BLaER1 treated with 17β-estradiol and CSF1 and Interleukin-3, amounts not matched to agents 10 nM and 100 nM (cell line): ENCODE results near the gene FAM120A.
A peak's percentile ranks its signal among the peaks of the same experiment; 100 is the strongest.

Experiments
- H3K27ac ChIP-seq, 11 experiments: shearing (Covaris generic); formaldehyde crosslinking; 2 replicates each; pipeline ENCODE4 v1.8.1; 2022
- H3K27me3 ChIP-seq, 11 experiments: shearing (Covaris generic); formaldehyde crosslinking; 2 replicates each; pipeline ENCODE4 v1.8.1; 2022
- H3K36me3 ChIP-seq, 11 experiments: shearing (Covaris generic); formaldehyde crosslinking; 2 replicates each; pipeline ENCODE4 v1.8.1; 2022
- H3K4me1 ChIP-seq, 10 experiments: shearing (Covaris generic); formaldehyde crosslinking; 2 replicates each; pipeline ENCODE4 v1.8.1; 2022
- H3K4me2 ChIP-seq, 11 experiments: shearing (Covaris generic); formaldehyde crosslinking; 2 replicates each; pipeline ENCODE4 v1.8.1; 2022
- H3K4me3 ChIP-seq, 10 experiments: shearing (Covaris generic); formaldehyde crosslinking; 2 replicates each; pipeline ENCODE4 v1.8.1; 2022
- H3K9ac ChIP-seq, 11 experiments: shearing (Covaris generic); formaldehyde crosslinking; 2 replicates each; pipeline ENCODE4 v1.8.1; 2022
- H3K9me3 ChIP-seq, 11 experiments: shearing (Covaris generic); formaldehyde crosslinking; replicated peaks in 1 of 11; 2 replicates each; pipeline ENCODE4 v1.8.1; 2022
- H4K20me1 ChIP-seq, 11 experiments: shearing (Covaris generic); formaldehyde crosslinking; 2 replicates each; pipeline ENCODE4 v1.8.1; 2022
- Cebpa-rat ChIP-seq, 11 experiments: shearing (Covaris generic); IDR thresholded peaks; 2 replicates each; pipeline ENCODE4 v1.8.1; 2022

Gene FAM120A

GRCh38 chr9:93594041-93594756 lies 142.7 kb downstream of the FAM120A start:
- no peak for TF ChIP-seq Cebpa-rat (IDR thresholded peaks at IDR 0.05)
- peaks cover 94 to 100% (median 99%) of the 10 kb centered on the region in 11 experiments for H4K20me1 ChIP-seq
- no peak overlapping the region for H3K27ac ChIP-seq
- no peaks in the 10 kb centered on the region for H3K27me3 ChIP-seq
- peaks cover 54 to 85% (median 83%) of the 10 kb centered on the region in 10 experiments for H3K4me1 ChIP-seq
- H3K9me3 ChIP-seq, result no peaks in the 10 kb centered on the region
- H3K36me3 ChIP-seq, result peaks cover 0 to 6% (median 0%) of the 10 kb centered on the region in 11 experiments; a peak in 1 of 22 replicates
- peak overlapping the region; percentile 6 to 55 (median 29); a peak in 17 of 22 replicates for H3K4me2 ChIP-seq
- no peak overlapping the region for H3K9ac ChIP-seq
- H3K4me3 ChIP-seq, result no peak overlapping the region

- H3K27me3 ChIP-seq, result no peaks in the 10 kb centered on the region
- peaks cover 52 to 85% (median 83%) of the 10 kb centered on the region in 10 experiments for H3K4me1 ChIP-seq
- TF ChIP-seq Cebpa-rat (IDR thresholded peaks at IDR 0.05), result no peak
- no peaks in the 10 kb centered on the region for H3K9me3 ChIP-seq
- no peak overlapping the region for H3K4me2 ChIP-seq
- H4K20me1 ChIP-seq, result peaks cover 94 to 100% (median 99%) of the 10 kb centered on the region in 11 experiments
- H3K4me3 ChIP-seq, result no peak overlapping the region
- H3K36me3 ChIP-seq, result peaks cover 0 to 6% (median 0%) of the 10 kb centered on the region in 11 experiments; a peak in 1 of 22 replicates
- no peak overlapping the region for H3K9ac ChIP-seq
- H3K27ac ChIP-seq, result no peak overlapping the region
These were observed 144.0 kb downstream of the FAM120A start for GRCh38 chr9:93595461-93595860.

DNA sequence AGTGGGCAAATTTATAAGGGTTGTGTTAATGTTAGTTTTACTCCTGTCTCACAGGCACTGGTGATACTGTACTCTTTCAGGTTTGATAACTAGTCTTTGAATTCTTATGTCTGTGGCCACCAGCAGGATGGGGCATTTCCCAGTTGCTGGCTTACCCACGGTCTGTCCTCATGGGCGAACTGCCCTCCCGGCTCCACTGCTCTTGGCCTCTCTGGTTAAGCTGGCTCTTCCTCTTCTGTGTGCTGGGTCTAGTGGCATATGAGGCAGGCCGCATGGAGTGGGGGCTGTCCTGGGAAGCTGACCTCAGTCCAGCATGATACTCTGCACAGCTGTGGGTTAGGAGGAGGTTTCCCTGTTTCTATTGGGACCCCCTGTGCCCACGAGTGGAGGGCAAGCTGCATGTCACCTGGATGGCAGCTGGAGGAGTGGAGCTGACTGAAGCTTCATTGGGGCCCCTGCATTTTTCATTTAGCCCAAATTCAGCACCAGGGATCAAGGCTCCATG lies 144.4 kb downstream of the FAM120A start:
- Histone ChIP-seq H3K27me3 (no peaks in the 10 kb centered on the region), H3K4me1 (peaks cover 52 to 85% (median 83%) of the 10 kb centered on the region in 10 experiments), H3K36me3 (peaks cover 0 to 6% (median 0%) of the 10 kb centered on the region in 11 experiments; a peak in 1 of 22 replicates), H3K9me3 (no peaks in the 10 kb centered on the region), H3K4me3 (no peak overlapping the region), H3K27ac (0 out of 22 replicates have a peak overlapping the region, but pooled peaks of 1 of the 11 experiments have one; percentile 17), H3K9ac (no peak overlapping the region; a peak in 1 of 22 replicates), H4K20me1 (peaks cover 94 to 100% (median 99%) of the 10 kb centered on the region in 11 experiments), H3K4me2 (peak overlapping the region in 7 of 11 experiments; percentile 10 to 89 (median 61); a peak in 13 of 22 replicates)
- no peak for TF ChIP-seq Cebpa-rat (IDR thresholded peaks at IDR 0.05)

DNA sequence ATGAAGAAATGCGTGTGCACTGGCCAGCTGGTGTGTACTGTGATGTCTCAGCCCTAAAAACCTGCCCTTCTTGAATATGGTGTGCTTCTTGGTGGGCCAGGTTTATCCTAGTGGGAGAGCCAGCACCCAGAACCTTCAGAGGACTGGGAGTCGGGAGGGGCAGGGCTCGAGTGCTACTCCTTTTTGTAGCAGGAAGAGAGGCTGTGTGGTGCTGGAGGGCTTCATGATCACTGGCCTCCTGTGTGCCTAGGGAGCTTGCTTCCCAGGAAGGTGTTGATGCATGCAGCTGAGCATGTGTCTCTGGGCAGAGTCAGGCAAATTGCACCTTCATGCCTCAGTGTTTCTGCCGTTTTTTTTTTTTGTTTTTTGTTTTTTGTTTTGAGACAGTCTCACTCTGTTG lies 144.9 kb downstream of the FAM120A start:
- H3K9ac ChIP-seq, result no peak overlapping the region; a peak in 1 of 22 replicates
- H3K9me3 ChIP-seq, result no peaks in the 10 kb centered on the region
- H4K20me1 ChIP-seq, result peaks cover 94 to 100% (median 99%) of the 10 kb centered on the region in 11 experiments
- no peak overlapping the region for H3K4me3 ChIP-seq
- no peaks in the 10 kb centered on the region for H3K27me3 ChIP-seq
- TF ChIP-seq Cebpa-rat (IDR thresholded peaks at IDR 0.05), result no peak
- peaks cover 52 to 85% (median 83%) of the 10 kb centered on the region in 10 experiments for H3K4me1 ChIP-seq
- 0 out of 22 replicates have a peak overlapping the region, but pooled peaks of 1 of the 11 experiments have one; percentile 17 for H3K27ac ChIP-seq
- H3K4me2 ChIP-seq, result peak overlapping the region in 7 of 11 experiments; percentile 10 to 89 (median 61); a peak in 14 of 22 replicates
- H3K36me3 ChIP-seq, result peaks cover 0 to 6% (median 0%) of the 10 kb centered on the region in 11 experiments; a peak in 1 of 22 replicates

- no peak overlapping the region; a peak in 1 of 22 replicates for H3K27ac ChIP-seq
- TF ChIP-seq Cebpa-rat (IDR thresholded peaks at IDR 0.05), result no peak
- H3K36me3 ChIP-seq, result peaks cover 0 to 6% (median 0%) of the 10 kb centered on the region in 11 experiments; a peak in 1 of 22 replicates
- 0 out of 22 replicates have a peak overlapping the region, but pooled peaks of 1 of the 11 experiments have one; percentile 24 for H3K9ac ChIP-seq
- peak overlapping the region in 9 of 11 experiments; percentile 47 to 89 (median 79); a peak in 16 of 22 replicates for H3K4me2 ChIP-seq
- peaks cover 50 to 85% (median 83%) of the 10 kb centered on the region in 10 experiments for H3K4me1 ChIP-seq
- no peak overlapping the region for H3K4me3 ChIP-seq
- no peaks in the 10 kb centered on the region for H3K9me3 ChIP-seq
- no peaks in the 10 kb centered on the region for H3K27me3 ChIP-seq
- H4K20me1 ChIP-seq, result peaks cover 91 to 100% (median 99%) of the 10 kb centered on the region in 11 experiments
These were observed 145.7 kb downstream of the FAM120A start for GRCh38 chr9:93597142-93597706.

- no peak for TF ChIP-seq Cebpa-rat (IDR thresholded peaks at IDR 0.05)
- Histone ChIP-seq H3K27ac (peak overlapping the region in 4 of 11 experiments; percentile 1 to 49 (median 40); a peak in 6 of 22 replicates), H3K4me3 (no peak overlapping the region), H3K27me3 (no peaks in the 10 kb centered on the region), H4K20me1 (peaks cover 87 to 100% (median 99%) of the 10 kb centered on the region in 11 experiments), H3K4me2 (peak overlapping the region; percentile 13 to 89 (median 74); a peak in 19 of 22 replicates), H3K4me1 (peaks cover 47 to 86% (median 80%) of the 10 kb centered on the region in 10 experiments), H3K9me3 (no peaks in the 10 kb centered on the region; a peak in 1 of 22 replicates), H3K36me3 (peaks cover 0 to 6% (median 3%) of the 10 kb centered on the region in 11 experiments; a peak in 2 of 22 replicates), H3K9ac (peak overlapping the region in 4 of 11 experiments; percentile 2 to 25 (median 16); a peak in 2 of 22 replicates)
These were observed 146.6 kb downstream of the FAM120A start for GRCh38 chr9:93597871-93598646.

DNA sequence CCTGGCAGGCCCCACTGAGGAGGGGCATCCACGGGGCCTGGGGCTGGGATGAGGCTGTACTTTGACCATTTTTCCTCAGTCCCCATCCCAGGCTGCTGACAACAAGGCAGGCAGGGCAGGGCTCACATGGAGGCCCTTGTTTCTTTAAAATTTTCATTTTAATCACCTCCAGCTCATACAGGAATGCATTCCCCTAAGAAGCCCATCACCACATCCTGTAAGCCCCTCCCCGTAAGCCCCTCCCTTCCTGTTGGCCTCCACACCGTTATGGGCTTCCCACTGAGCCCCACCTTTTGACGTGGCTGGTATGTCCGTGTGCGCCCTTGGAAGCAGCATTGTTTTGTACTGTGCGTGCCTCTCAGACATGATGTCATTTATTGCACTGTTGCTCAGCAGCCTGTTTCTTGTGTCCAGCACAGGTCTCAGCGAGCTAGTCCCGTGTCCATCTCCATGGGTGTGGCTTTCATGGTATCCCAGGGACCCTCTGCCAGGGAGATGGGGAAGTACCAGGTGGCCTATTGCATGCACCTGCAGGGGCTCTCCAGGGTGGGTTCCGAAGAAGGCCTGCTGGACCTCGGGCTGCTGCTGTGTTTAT lies 147.3 kb downstream of the FAM120A start:
- Histone ChIP-seq H3K9me3 (peaks cover 0 to 5% (median 3%) of the 10 kb centered on the region in 11 experiments; a peak in 7 of 22 replicates), H3K4me1 (peaks cover 46 to 87% (median 78%) of the 10 kb centered on the region in 10 experiments), H3K9ac (peak overlapping the region in 2 of 11 experiments; percentile 20 to 25; a peak in 1 of 22 replicates), H4K20me1 (peaks cover 85 to 100% (median 99%) of the 10 kb centered on the region in 11 experiments), H3K27me3 (no peaks in the 10 kb centered on the region), H3K36me3 (peaks cover 0 to 12% (median 4%) of the 10 kb centered on the region in 11 experiments; a peak in 7 of 22 replicates), H3K4me3 (no peak overlapping the region), H3K4me2 (peak overlapping the region; percentile 13 to 89 (median 74); a peak in 19 of 22 replicates), H3K27ac (peak overlapping the region in 3 of 11 experiments; percentile 1 to 49 (median 44); a peak in 3 of 22 replicates)
- no peak for TF ChIP-seq Cebpa-rat (IDR thresholded peaks at IDR 0.05)
